ENCODE measurements around the gene EFCAB7.

Gene EFCAB7

GRCh38 chr1:63602629-63603028 lies 79.3 kb downstream of the EFCAB7 start:
- DNase-seq (ENCODE audit: low read depth in 2 of 2) = no peak

DNA sequence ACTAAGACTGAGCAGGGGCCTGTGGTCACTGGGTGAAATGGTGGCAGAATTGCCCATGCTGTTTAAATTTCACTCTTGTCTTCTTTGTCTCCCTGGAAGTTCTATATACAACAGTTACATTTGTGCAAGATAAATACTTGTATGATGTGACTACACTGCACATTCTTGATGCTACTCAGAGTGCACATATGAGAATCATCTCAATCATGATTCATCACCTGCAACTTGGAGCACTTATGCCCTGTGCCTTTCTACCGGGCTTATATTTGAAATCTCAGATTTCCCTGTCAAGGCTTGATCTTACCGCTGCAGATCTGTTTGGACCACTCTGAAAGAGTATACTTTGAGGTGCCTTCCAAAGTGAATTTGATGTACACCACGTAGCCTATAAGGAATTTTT lies 80.5 kb downstream of the EFCAB7 start:
- no peak for DNase-seq (ENCODE audit: low read depth in 2 of 2)

DNA sequence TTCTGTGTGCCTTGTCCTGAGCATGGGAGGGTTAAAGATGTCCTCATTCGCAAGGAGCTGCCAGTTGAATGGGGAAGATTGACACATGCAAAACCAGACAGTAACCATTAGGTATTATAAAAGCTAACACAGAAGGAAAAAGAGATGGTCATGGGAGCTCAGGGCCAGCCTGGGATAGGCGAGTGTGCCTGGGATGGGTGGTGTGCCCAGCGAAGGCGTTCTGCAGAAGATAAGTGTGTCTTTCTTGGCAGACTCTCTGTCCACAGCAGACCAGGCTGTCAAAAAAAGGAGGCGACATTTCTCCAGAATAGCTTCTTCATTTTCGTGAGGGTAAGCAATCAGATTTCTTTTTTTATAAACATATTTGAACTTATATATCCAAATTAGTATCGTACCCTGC lies 84.0 kb downstream of the EFCAB7 start:
- no peak for DNase-seq (ENCODE audit: low read depth in 2 of 2)

GRCh38 chr1:63611231-63611630 lies 87.9 kb downstream of the EFCAB7 start:
- no peak for DNase-seq (ENCODE audit: low read depth in 2 of 2)

GRCh38 chr1:63612564-63612963 lies 89.2 kb downstream of the EFCAB7 start:
- DNase-seq (ENCODE audit: low read depth in 2 of 2) = no peak

DNA sequence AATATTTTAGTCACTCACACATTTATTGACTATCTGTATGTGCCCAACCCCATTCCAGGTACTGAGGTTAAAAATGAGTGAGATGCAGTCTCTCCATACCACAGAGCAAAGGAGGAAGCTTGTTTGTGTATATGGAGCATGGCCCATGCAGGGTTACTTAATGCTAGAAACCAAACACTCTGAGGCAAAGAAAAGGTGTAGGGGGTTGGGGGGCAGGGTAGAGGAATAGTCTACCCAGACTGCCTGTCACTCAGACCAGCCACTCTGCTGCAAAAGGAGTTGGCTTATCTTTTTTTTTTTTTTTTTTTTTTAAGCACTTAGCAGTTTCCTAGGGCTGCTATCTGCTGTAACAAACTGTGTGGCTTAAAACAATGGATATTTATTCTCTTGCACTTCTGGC lies 89.6 kb downstream of the EFCAB7 start:
- no peak for DNase-seq (ENCODE audit: low read depth in 2 of 2)

DNA sequence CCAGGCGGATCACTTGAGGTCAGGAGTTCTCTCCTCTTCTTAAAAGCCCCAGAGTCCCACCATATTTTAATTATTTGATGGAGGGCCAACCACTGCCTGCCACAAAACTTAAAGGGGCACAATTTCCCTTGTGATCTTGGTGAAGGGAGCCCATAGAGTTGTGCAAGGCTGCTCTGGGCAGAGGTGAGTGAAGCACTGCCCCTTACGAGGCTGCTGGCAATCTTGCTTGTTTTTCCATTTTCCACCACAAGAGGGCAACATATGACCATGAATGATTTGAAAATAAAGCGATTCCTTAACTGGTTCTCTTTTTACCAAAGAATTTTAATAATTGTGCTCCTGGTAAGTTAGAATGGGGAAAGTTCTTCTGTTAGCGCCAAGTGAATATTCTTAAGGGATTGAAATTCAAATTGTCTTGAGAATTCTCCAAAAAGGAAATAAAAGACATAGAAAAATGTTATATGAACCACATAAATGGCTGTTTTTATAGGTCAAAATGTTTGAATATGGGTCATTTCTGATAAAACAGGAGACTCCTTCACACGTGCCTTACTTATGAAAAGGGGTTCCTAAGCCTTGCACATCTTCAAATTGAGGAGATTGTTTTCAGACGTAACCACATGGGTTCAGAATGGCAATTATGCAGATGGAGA lies 92.6 kb downstream of the EFCAB7 start:
- peak; percentile 24 to 46 for DNase-seq (ENCODE audit: low read depth in 2 of 2)

GRCh38 chr1:63617450-63617849 lies 94.1 kb downstream of the EFCAB7 start:
- no peak for DNase-seq (ENCODE audit: low read depth in 2 of 2)

- no peak for DNase-seq (ENCODE audit: low read depth in 2 of 2)
These were observed 94.7 kb downstream of the EFCAB7 start for GRCh38 chr1:63618011-63618410.

DNA sequence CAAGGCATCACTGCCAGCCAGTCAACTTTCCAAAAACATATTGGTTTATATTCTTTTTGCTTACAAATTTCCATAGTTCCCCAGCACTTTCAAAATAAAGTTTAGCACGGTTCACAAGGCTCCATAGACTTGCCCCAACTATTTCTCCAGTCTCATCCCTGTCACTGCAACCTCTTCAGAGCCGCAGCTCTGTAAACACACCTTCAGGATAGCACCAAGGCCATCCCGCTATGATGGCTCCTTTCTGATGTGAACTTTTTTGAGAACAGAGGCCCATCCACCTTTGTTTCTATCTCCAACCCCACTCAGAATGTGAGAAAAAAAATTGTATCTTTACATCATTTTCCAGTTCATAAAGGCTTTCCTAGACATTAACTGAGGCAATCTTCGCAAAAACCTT lies 96.2 kb downstream of the EFCAB7 start:
- no peak for DNase-seq (ENCODE audit: low read depth in 2 of 2)

GRCh38 chr1:63620671-63621070 lies 97.3 kb downstream of the EFCAB7 start:
- no peak for DNase-seq (ENCODE audit: low read depth in 2 of 2)

GRCh38 chr1:63621075-63621474 lies 97.8 kb downstream of the EFCAB7 start:
- no peak for DNase-seq (ENCODE audit: low read depth in 2 of 2)

DNA sequence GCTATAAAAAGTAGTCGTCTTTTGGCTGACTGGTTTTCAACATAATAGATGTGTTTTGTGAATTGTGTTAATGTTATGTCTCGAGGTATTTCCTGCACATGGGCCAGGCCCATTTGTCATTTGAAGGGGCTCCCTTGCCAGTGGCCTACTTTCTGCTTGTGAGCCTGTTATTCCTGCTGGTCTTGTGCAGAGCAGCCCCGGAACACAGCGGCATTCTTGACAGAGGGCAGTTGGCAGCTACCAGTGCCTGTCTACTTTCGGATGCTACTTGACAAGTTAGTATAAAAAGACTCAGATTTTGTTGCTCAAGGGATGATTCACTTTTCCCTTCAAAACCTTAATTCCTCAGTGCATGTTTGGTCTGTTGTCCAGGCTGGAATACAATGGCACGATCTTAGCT lies 98.4 kb downstream of the EFCAB7 start:
- DNase-seq (ENCODE audit: low read depth in 2 of 2) = no peak
